GM12878 (cell line): ENCODE measurements around the gene UPF1.

ENCODE experiments used
- CTCF ChIP-seq, 3 experiments: IDR thresholded peaks in 2 of 3; conservative IDR thresholded peaks in 1 of 3; 2 replicates each; pipeline ENCODE4 v1.5.1; 2011; ENCODE audit warnings: low read depth in 3 of 3, low read length in 3 of 3, mild to moderate bottlenecking in 3 of 3, control low read depth in 2 of 3, moderate library complexity in 2 of 3, inconsistent platforms in 1 of 3, mixed read lengths in 1 of 3; ENCODE audit not compliant: control insufficient read depth in 2 of 3, insufficient read depth in 1 of 3; ENCODE audit errors: extremely low read depth in 1 of 3
- EP300 ChIP-seq, 2 experiments: fragments of 150-350 bp in 1 of 2; IDR thresholded peaks; 2 replicates each; pipeline ENCODE4 v1.6.1; 2011 to 2012; ENCODE audit warnings: low read depth in 2 of 2, low read length in 2 of 2, borderline replicate concordance in 1 of 2, improper control_type of control experiment in 1 of 2, inconsistent platforms in 1 of 2; ENCODE audit not compliant: control insufficient read depth in 1 of 2
- ESRRA ChIP-seq: IDR thresholded peaks from 2 replicates; pipeline ENCODE4 v1.6.1; 2012; ENCODE audit warnings: mild to moderate bottlenecking, low read length, improper control_type of control experiment
- EZH2 ChIP-seq: IDR thresholded peaks from 2 replicates; pipeline ENCODE4 v1.6.1; 2012; ENCODE audit warnings: low read depth, mild to moderate bottlenecking, control low read depth, inconsistent platforms, low read length, borderline replicate concordance; ENCODE audit not compliant: control insufficient read depth
- HSF1 ChIP-seq: fragments of 150-350 bp; IDR thresholded peaks from 2 replicates; pipeline ENCODE4 v1.6.1; 2014; ENCODE audit warnings: mild to moderate bottlenecking, low read depth, low read length
- JUND ChIP-seq: IDR thresholded peaks from 2 replicates; pipeline ENCODE4 v1.6.1; 2012; ENCODE audit warnings: low read depth, mild to moderate bottlenecking, low read length, improper control_type of control experiment, moderate library complexity
- POLR2A ChIP-seq: IDR thresholded peaks from 2 replicates; pipeline ENCODE4 v1.6.1; 2011; ENCODE audit warnings: low read depth, mild to moderate bottlenecking, low read length
- POU2F2 ChIP-seq: IDR thresholded peaks from 3 replicates; pipeline ENCODE4 v1.6.1; 2011; ENCODE audit warnings: low read depth, mild to moderate bottlenecking, low read length, borderline replicate concordance
- PRDM15 ChIP-seq: fragments of 450-650 bp; formaldehyde crosslinking; IDR thresholded peaks from 2 replicates; pipeline ENCODE4 v1.4.0; 2020; ENCODE audit warnings: mild to moderate bottlenecking, moderate library complexity
- RCOR1 ChIP-seq: conservative IDR thresholded peaks from 2 replicates; pipeline ENCODE4 v1.6.1; 2012; ENCODE audit warnings: low read depth, low read length, improper control_type of control experiment
- REST ChIP-seq: IDR thresholded peaks from 2 replicates; pipeline ENCODE4 v1.6.1; 2012; ENCODE audit warnings: mild to moderate bottlenecking, low read depth, low read length
- SMC3 ChIP-seq: IDR thresholded peaks from 2 replicates; pipeline ENCODE4 v1.6.1; 2011; ENCODE audit warnings: low read length, improper control_type of control experiment, borderline replicate concordance
- SUZ12 ChIP-seq: fragments of 200-600 bp; sonication (generic); IDR thresholded peaks from one replicate; pipeline ENCODE4 v1.6.1; 2018; ENCODE audit warnings: antibody characterized with exemption, mild to moderate bottlenecking; ENCODE audit not compliant: unreplicated experiment
- ZSCAN29 ChIP-seq: fragments of 450-650 bp; IDR thresholded peaks from 2 replicates; pipeline ENCODE4 v1.6.1; 2017; ENCODE audit warnings: mild to moderate bottlenecking, moderate library complexity

- TF ChIP-seq POU2F2: no peak
- TF ChIP-seq ZSCAN29: no peak
- no peak for TF ChIP-seq CTCF (IDR thresholded peaks at IDR 0.05 in 2 of 3, conservative IDR thresholded peaks at IDR 0.05 in 1 of 3; ENCODE audit: control insufficient read depth in 2 of 3, extremely low read depth in 1 of 3, insufficient read depth in 1 of 3, low read depth in 3 of 3, low read length in 3 of 3)
- no peak for TF ChIP-seq SUZ12
- TF ChIP-seq EP300 (IDR thresholded peaks at IDR 0.05; ENCODE audit: borderline replicate concordance in 1 of 2, control insufficient read depth in 1 of 2, low read depth in 2 of 2, low read length in 2 of 2): no peak
- TF ChIP-seq POLR2A: no peak
- no peak for TF ChIP-seq RCOR1
- TF ChIP-seq SMC3: no peak
- no peak for TF ChIP-seq PRDM15 (CRISPR knock-in tag)
- TF ChIP-seq ESRRA: no peak
- TF ChIP-seq EZH2: no peak
- TF ChIP-seq JUND: no peak
- TF ChIP-seq REST: no peak
- no peak for TF ChIP-seq HSF1
Measured at GRCh38 chr19:18782559-18783225, 49.1 kb upstream of the UPF1 start.
